Measurements from ENCODE around the gene MBD5.

MBD5 gene

GRCh38 chr2:148179724-148180123 lies 158.8 kb downstream of the MBD5 start:
- Histone ChIP-seq H3K9me3 (ENCODE audit: severe bottlenecking) (no peaks in the 10 kb centered on the region), H3K36me3 (ENCODE audit: low read depth) (peaks cover 6% of the 10 kb centered on the region; the same call in 1 of the 2 replicates), H3K27me3 (ENCODE audit: insufficient read depth, poor library complexity, severe bottlenecking) (no peaks in the 10 kb centered on the region), H3K4me1 (ENCODE audit: insufficient read depth, poor library complexity, severe bottlenecking) (no peaks in the 10 kb centered on the region), H3K4me3 (ENCODE audit: severe bottlenecking) (no peak overlapping the region), H3K27ac (ENCODE audit: poor library complexity, severe bottlenecking) (no peak overlapping the region)
- DNase-seq (ENCODE audit: low spot score) (no peak), ATAC-seq (ENCODE audit: low read depth) (no peak)
- no peak for TF ChIP-seq CTCF (IDR thresholded peaks at IDR 0.05; ENCODE audit: poor library complexity, severe bottlenecking)

GRCh38 chr2:148184976-148185375 lies 164.1 kb downstream of the MBD5 start:
- Histone ChIP-seq H3K36me3 (ENCODE audit: low read depth) (0 out of 2 replicates have a peak, but pooled peaks cover 3% of the 10 kb centered on the region), H3K4me3 (ENCODE audit: severe bottlenecking) (no peak overlapping the region), H3K9me3 (ENCODE audit: severe bottlenecking) (no peaks in the 10 kb centered on the region), H3K4me1 (ENCODE audit: insufficient read depth, poor library complexity, severe bottlenecking) (no peaks in the 10 kb centered on the region), H3K27ac (ENCODE audit: poor library complexity, severe bottlenecking) (no peak overlapping the region), H3K27me3 (ENCODE audit: insufficient read depth, poor library complexity, severe bottlenecking) (no peaks in the 10 kb centered on the region)
- ATAC-seq (ENCODE audit: low read depth) (no peak), DNase-seq (ENCODE audit: low spot score) (no peak)
- no peak for TF ChIP-seq CTCF (IDR thresholded peaks at IDR 0.05; ENCODE audit: poor library complexity, severe bottlenecking)

- no peaks in the 10 kb centered on the region for H3K36me3 ChIP-seq (ENCODE audit: low read depth)
- ATAC-seq (ENCODE audit: low read depth): no peak
- DNase-seq (ENCODE audit: low spot score): no peak
- no peak overlapping the region for H3K27ac ChIP-seq (ENCODE audit: poor library complexity, severe bottlenecking)
- no peak for TF ChIP-seq CTCF (IDR thresholded peaks at IDR 0.05; ENCODE audit: poor library complexity, severe bottlenecking)
- no peaks in the 10 kb centered on the region for H3K4me1 ChIP-seq (ENCODE audit: insufficient read depth, poor library complexity, severe bottlenecking)
- no peak overlapping the region for H3K4me3 ChIP-seq (ENCODE audit: severe bottlenecking)
- no peaks in the 10 kb centered on the region for H3K9me3 ChIP-seq (ENCODE audit: severe bottlenecking)
- no peaks in the 10 kb centered on the region for H3K27me3 ChIP-seq (ENCODE audit: insufficient read depth, poor library complexity, severe bottlenecking)
Measured at GRCh38 chr2:148194882-148195281, 174.0 kb downstream of the MBD5 start.

- ATAC-seq (ENCODE audit: low read depth) (peak; percentile 76; the same call in 2 of the 3 replicates), DNase-seq (ENCODE audit: low spot score) (peak; percentile 52)
- Histone ChIP-seq H3K27ac (ENCODE audit: poor library complexity, severe bottlenecking) (no peak overlapping the region), H3K4me1 (ENCODE audit: insufficient read depth, poor library complexity, severe bottlenecking) (no peaks in the 10 kb centered on the region), H3K4me3 (ENCODE audit: severe bottlenecking) (no peak overlapping the region), H3K27me3 (ENCODE audit: insufficient read depth, poor library complexity, severe bottlenecking) (no peaks in the 10 kb centered on the region), H3K9me3 (ENCODE audit: severe bottlenecking) (no peaks in the 10 kb centered on the region), H3K36me3 (ENCODE audit: low read depth) (no peaks in the 10 kb centered on the region)
- TF ChIP-seq CTCF (IDR thresholded peaks at IDR 0.05; ENCODE audit: poor library complexity, severe bottlenecking): peak; percentile 56
Measured at GRCh38 chr2:148201075-148202004, 180.4 kb downstream of the MBD5 start.

GRCh38 chr2:148202237-148202636 lies 181.3 kb downstream of the MBD5 start:
- DNase-seq (ENCODE audit: low spot score) (no peak), ATAC-seq (ENCODE audit: low read depth) (no peak)

More at GRCh38 chr2:148202237-148202636, 181.3 kb downstream of the MBD5 start:
- TF ChIP-seq CTCF (IDR thresholded peaks at IDR 0.05; ENCODE audit: poor library complexity, severe bottlenecking): no peak
- Histone ChIP-seq H3K36me3 (ENCODE audit: low read depth) (no peaks in the 10 kb centered on the region), H3K4me3 (ENCODE audit: severe bottlenecking) (no peak overlapping the region), H3K27me3 (ENCODE audit: insufficient read depth, poor library complexity, severe bottlenecking) (no peaks in the 10 kb centered on the region), H3K9me3 (ENCODE audit: severe bottlenecking) (no peaks in the 10 kb centered on the region), H3K27ac (ENCODE audit: poor library complexity, severe bottlenecking) (no peak overlapping the region), H3K4me1 (ENCODE audit: insufficient read depth, poor library complexity, severe bottlenecking) (no peaks in the 10 kb centered on the region)

All from RWPE2 (cell line).